LNCaP clone FGC (cell line): ENCODE data around the gene TMEM131L.
"Not testable (repeated sequence)": the region's sequence is repeated elsewhere in the genome, so short reads cannot be mapped to it uniquely, and the experiment has no call there.

ENCODE experiments used
- DNase-seq: peaks from one replicate; pipeline ENCODE4 v3.0.0-alpha.2; 2011; ENCODE audit warnings: low read depth
- H3K4me3 ChIP-seq: 2 replicates; pipeline ENCODE4 v1.5.1; 2011; ENCODE audit warnings: mild to moderate bottlenecking, low read depth, low read length, control low read depth
- CTCF ChIP-seq: IDR thresholded peaks from 2 replicates; pipeline ENCODE4 v1.5.1; 2012; ENCODE audit warnings: mild to moderate bottlenecking; ENCODE audit not compliant: control insufficient read depth, insufficient read depth; ENCODE audit errors: extremely low read depth

Gene TMEM131L

GRCh38 chr4:153448003-153448731, 18.0 kb upstream of the TMEM131L start:
- H3K4me3 ChIP-seq = no peak overlapping the region
- DNase-seq = no peak
- TF ChIP-seq CTCF = no peak

GRCh38 chr4:153449338-153449737, 16.8 kb upstream of the TMEM131L start:
- DNase-seq = no peak
- TF ChIP-seq CTCF = no peak

GRCh38 chr4:153450544-153450917, 15.6 kb upstream of the TMEM131L start:
- DNase-seq = no peak
- no peak for TF ChIP-seq CTCF
- H3K4me3 ChIP-seq = no peak overlapping the region

More at GRCh38 chr4:153449338-153449737, 16.8 kb upstream of the TMEM131L start:
- no peak overlapping the region for H3K4me3 ChIP-seq

- not testable (repeated sequence) for H3K4me3 ChIP-seq, DNase-seq
Observed at GRCh38 chr4:153451145-153451544, 15.0 kb upstream of the TMEM131L start.

- H3K4me3 ChIP-seq = no peak overlapping the region
- DNase-seq = no peak
- TF ChIP-seq CTCF = no peak
Observed at GRCh38 chr4:153451911-153452657, 14.1 kb upstream of the TMEM131L start.

- no peak for TF ChIP-seq CTCF
- no peak for DNase-seq
- no peak overlapping the region for H3K4me3 ChIP-seq
Observed at GRCh38 chr4:153452658-153453378, 13.3 kb upstream of the TMEM131L start.

GRCh38 chr4:153453402-153453801, 12.8 kb upstream of the TMEM131L start:
- TF ChIP-seq CTCF = no peak
- DNase-seq = no peak
- no peak overlapping the region for H3K4me3 ChIP-seq
